Adrenal gland (tissue), 5 donors: ENCODE results near the gene VPS13D.

Experiments used
- CTCF ChIP-seq, 6 experiments: fragments of 450-650 bp in 4 of 6; fragments of 200-600 bp in 2 of 6; sonication (generic) in 1 of 6; IDR thresholded peaks; 1 replicate in 5 of 6; 2 replicates in 1 of 6; pipeline versions ENCODE4 v1.5.1 to v1.8.0; 2016 to 2021; ENCODE audit warnings: antibody characterized with exemption in 6 of 6, mild to moderate bottlenecking in 2 of 6, moderate library complexity in 1 of 6
- POLR2A ChIP-seq, 2 donors: fragments of 450-650 bp; IDR thresholded peaks; one replicate each; pipeline ENCODE4 v1.6.1; 2017; ENCODE audit warnings: antibody characterized with exemption in 2 of 2, mild to moderate bottlenecking in 2 of 2, moderate library complexity in 1 of 2
- donor health status: DM: no; HTN: no; CAD: no.

GRCh38 chr1:12531179-12531499 is 301.3 kb downstream of the VPS13D start:
- TF ChIP-seq POLR2A (IDR thresholded peaks at IDR 0.05) (no peak), CTCF (IDR thresholded peaks at IDR 0.05) (no peak)
